H9 (cell line): ENCODE measurements around the gene PLD1. TPM values are rescaled to one million over a fixed set of nuclear protein-coding genes. Genes with fewer than 3 reads are reported as not detected.

Experiments used
- DNase-seq: peaks from one replicate; pipeline ENCODE4 v3.0.0-alpha.2; 2017
- H2AFZ ChIP-seq: one replicate; pipeline ENCODE4 v1.6.1; 2013; ENCODE audit warnings: mild to moderate bottlenecking, low read length, control low read depth, moderate library complexity
- H2AK5ac ChIP-seq: 2 replicates; pipeline ENCODE4 v1.6.1; 2013; ENCODE audit warnings: low read length, control low read depth, mixed read lengths; ENCODE audit not compliant: insufficient read length
- H2BK120ac ChIP-seq: one replicate; pipeline ENCODE4 v1.6.1; 2013; ENCODE audit warnings: low read depth, mild to moderate bottlenecking, low read length, control low read depth, inconsistent platforms; ENCODE audit not compliant: poor library complexity, severe bottlenecking
- H2BK12ac ChIP-seq: 2 replicates; pipeline ENCODE4 v1.6.1; 2013; ENCODE audit warnings: low read length, control low read depth, mixed read lengths, low read depth; ENCODE audit not compliant: insufficient read length
- H2BK15ac ChIP-seq: 2 replicates; pipeline ENCODE4 v1.6.1; 2013; ENCODE audit warnings: low read depth, low read length, control low read depth
- H2BK20ac ChIP-seq: one replicate; pipeline ENCODE4 v1.6.1; 2013; ENCODE audit warnings: low read depth, mild to moderate bottlenecking, low read length, control low read depth, inconsistent platforms; ENCODE audit not compliant: poor library complexity, severe bottlenecking
- H2BK5ac ChIP-seq: 2 replicates; pipeline ENCODE4 v1.6.1; 2013; ENCODE audit warnings: low read length, control low read depth, mixed read lengths; ENCODE audit not compliant: insufficient read length
- H3K14ac ChIP-seq: 2 replicates; pipeline ENCODE4 v1.6.1; 2013; ENCODE audit warnings: low read length, control low read depth; ENCODE audit not compliant: insufficient read depth
- H3K18ac ChIP-seq: 2 replicates; pipeline ENCODE4 v1.6.1; 2013; ENCODE audit warnings: low read depth, mild to moderate bottlenecking, mixed read lengths, low read length, control low read depth; ENCODE audit not compliant: insufficient read length
- H3K23ac ChIP-seq: 2 replicates; pipeline ENCODE4 v1.6.1; 2013; ENCODE audit warnings: low read length, control low read depth, mixed read lengths, low read depth; ENCODE audit not compliant: insufficient read length
- H3K23me2 ChIP-seq: 2 replicates; pipeline ENCODE4 v1.6.1; 2013; ENCODE audit warnings: low read depth, mild to moderate bottlenecking, mixed read lengths, low read length, control low read depth; ENCODE audit not compliant: insufficient read length, poor library complexity, severe bottlenecking
- H3K27ac ChIP-seq: 2 replicates; pipeline ENCODE4 v1.5.1; 2013; ENCODE audit warnings: low read length, control low read depth, mixed read lengths, low read depth; ENCODE audit not compliant: insufficient read length
- H3K27me3 ChIP-seq: 2 replicates; pipeline ENCODE4 v1.6.1; 2013; ENCODE audit warnings: low read length, control low read depth, inconsistent platforms; ENCODE audit not compliant: insufficient read depth
- H3K4ac ChIP-seq: 2 replicates; pipeline ENCODE4 v1.6.1; 2013; ENCODE audit warnings: low read depth, mild to moderate bottlenecking, control low read depth, inconsistent platforms, low read length, moderate library complexity
- H3K4me1 ChIP-seq: 2 replicates; pipeline ENCODE4 v1.6.1; 2013; ENCODE audit warnings: low read length, control low read depth, inconsistent platforms; ENCODE audit not compliant: insufficient read depth
- H3K4me2 ChIP-seq: 2 replicates; pipeline ENCODE4 v1.6.1; 2013; ENCODE audit warnings: low read length, control low read depth, mixed read lengths; ENCODE audit not compliant: insufficient read length, insufficient read depth
- H3K56ac ChIP-seq: 2 replicates; pipeline ENCODE4 v1.6.1; 2013; ENCODE audit warnings: low read depth, mild to moderate bottlenecking, mixed read lengths, low read length, control low read depth; ENCODE audit not compliant: insufficient read length
- H3K79me1 ChIP-seq: 2 replicates; pipeline ENCODE4 v1.6.1; 2013; ENCODE audit warnings: low read depth, mild to moderate bottlenecking, moderate library complexity, low read length, control low read depth, inconsistent platforms; ENCODE audit not compliant: insufficient read depth, poor library complexity, severe bottlenecking
- H3K79me2 ChIP-seq: 2 replicates; pipeline ENCODE4 v1.6.1; 2013; ENCODE audit warnings: low read length, control low read depth, inconsistent platforms; ENCODE audit not compliant: insufficient read depth
- H3K9ac ChIP-seq: 2 replicates; pipeline ENCODE4 v1.6.1; 2013; ENCODE audit warnings: low read length, control low read depth, mixed read lengths; ENCODE audit not compliant: insufficient read length; ENCODE audit errors: extremely low read depth
- H3K9me3 ChIP-seq: one replicate; pipeline ENCODE4 v1.6.1; 2013; ENCODE audit warnings: low read depth, low read length, inconsistent platforms; ENCODE audit not compliant: control insufficient read depth
- H3T11ph ChIP-seq: one replicate; pipeline ENCODE4 v1.6.1; 2013; ENCODE audit warnings: mild to moderate bottlenecking, low read length, control low read depth, inconsistent platforms
- H4K20me1 ChIP-seq: one replicate; pipeline ENCODE4 v1.6.1; 2013; ENCODE audit not compliant: control insufficient read depth, insufficient read length, insufficient read depth
- H4K5ac ChIP-seq: 2 replicates; pipeline ENCODE4 v1.6.1; 2013; ENCODE audit warnings: low read depth, mild to moderate bottlenecking, mixed read lengths, low read length, control low read depth; ENCODE audit not compliant: insufficient read length
- H4K8ac ChIP-seq: replicated peaks from 2 replicates; pipeline ENCODE4 v1.6.1; 2013; ENCODE audit warnings: low read length, control low read depth, mixed read lengths, low read depth; ENCODE audit not compliant: insufficient read length
- H4K91ac ChIP-seq: 2 replicates; pipeline ENCODE4 v1.6.1; 2013; ENCODE audit warnings: low read depth, mild to moderate bottlenecking, moderate library complexity, mixed read lengths, low read length, control low read depth; ENCODE audit not compliant: insufficient read length
- H3K27ac Mint-ChIP-seq, 3 experiments: 2 replicates in 2 of 3; 3 replicates in 1 of 3; pipeline ENCODE4 v1.8.0; 2020 to 2021; ENCODE audit warnings: mixed read lengths in 3 of 3, mild to moderate bottlenecking in 1 of 3, moderate library complexity in 1 of 3
- H3K27me3 Mint-ChIP-seq: 2 replicates; pipeline ENCODE4 v1.8.0; 2021; ENCODE audit warnings: low read depth, mild to moderate bottlenecking, moderate library complexity, mixed read lengths
- H3K36me3 Mint-ChIP-seq, 3 experiments: 2 replicates in 2 of 3; 3 replicates in 1 of 3; pipeline ENCODE4 v1.8.0; 2020 to 2021; ENCODE audit warnings: low read depth in 3 of 3, mixed read lengths in 3 of 3; ENCODE audit not compliant: insufficient read depth in 1 of 3
- H3K4me1 Mint-ChIP-seq, 2 experiments: 2 replicates each; pipeline ENCODE4 v1.8.0; 2020; ENCODE audit warnings: mixed read lengths in 2 of 2
- H3K4me3 Mint-ChIP-seq, 2 experiments: 2 replicates in 1 of 2; 3 replicates in 1 of 2; pipeline ENCODE4 v1.8.0; 2020 to 2021; ENCODE audit warnings: mild to moderate bottlenecking in 2 of 2, mixed read lengths in 2 of 2, moderate library complexity in 1 of 2
- H3K9me3 Mint-ChIP-seq, 2 experiments: 2 replicates in 1 of 2; 3 replicates in 1 of 2; pipeline ENCODE4 v1.8.0; 2020; ENCODE audit warnings: mild to moderate bottlenecking in 2 of 2, mixed read lengths in 2 of 2, moderate library complexity in 1 of 2
- WGBS: extraction: QIAGEN DNeasy Blood & Tissue Kit; methylation state at CpG from one replicate; pipeline ENCODE4 v1.1.7; 2013; ENCODE audit warnings: missing lambda C conversion rate, low lambda C conversion rate, mixed read lengths; ENCODE audit not compliant: insufficient read length; ENCODE audit errors: extremely low coverage; 5-methylcytosine and 5-hydroxymethylcytosine counted together
- total RNA-seq: library from RNA; stranded (reverse); gene quantifications from 2 replicates; pipeline ENCODE4 v1.2.1, GENCODE V29; 2021
- TF ChIP-seq, protein P1 (sequence below): fragments of 200-600 bp; sonication (generic); conservative IDR thresholded peaks from 3 replicates; pipeline ENCODE4 v1.8.0; 2021; ENCODE audit warnings: antibody characterized with exemption, mild to moderate bottlenecking

The PLD1 gene
- total RNA-seq, 1 experiment from 2014 or later = 1.8 TPM

DNA sequence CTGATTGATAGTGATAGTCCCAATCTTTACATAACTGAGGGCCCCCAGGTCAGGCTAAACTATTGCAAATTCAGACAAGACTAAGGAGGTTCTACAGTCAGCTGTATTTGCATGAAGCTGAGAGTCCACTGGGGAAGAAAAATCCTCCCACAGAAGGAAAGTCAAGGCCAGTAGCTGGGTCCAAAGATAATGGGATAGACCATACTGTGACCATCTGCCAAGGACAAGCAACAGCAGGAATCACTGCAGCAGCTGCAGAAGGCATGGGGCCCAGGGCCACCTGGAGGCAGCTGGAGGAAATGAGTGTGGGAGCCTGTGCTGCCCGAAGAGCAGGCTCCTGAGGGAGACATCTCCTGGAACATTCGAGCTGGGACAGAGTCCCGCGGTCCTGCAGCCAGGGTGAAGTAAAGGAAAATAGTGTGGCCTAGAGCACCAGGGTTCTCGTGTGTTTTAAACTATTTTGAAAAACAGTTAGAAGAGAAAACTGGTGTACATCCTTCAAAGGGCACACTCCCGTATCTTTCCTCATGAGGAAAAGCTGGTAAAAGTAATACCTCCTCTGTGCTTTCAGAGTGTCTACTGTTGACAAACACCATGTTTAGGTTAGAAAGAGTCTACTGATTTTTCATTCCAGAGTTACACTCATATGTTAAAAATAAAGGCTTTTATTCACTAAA lies 19.7 kb upstream of the PLD1 start:
- H3K18ac ChIP-seq = no peak overlapping the region
- no peaks in the 10 kb centered on the region for H3K79me1 ChIP-seq
- H2BK15ac ChIP-seq = no peak overlapping the region
- DNase-seq = peak; percentile 87
- H3K14ac ChIP-seq = no peak overlapping the region
- no peak overlapping the region for H2BK5ac ChIP-seq
- H3T11ph ChIP-seq = no peak overlapping the region
- no peak overlapping the region for H2BK20ac ChIP-seq
- H3K9me3 ChIP-seq = no peaks in the 10 kb centered on the region
- Mint-ChIP-seq H3K4me1 (peaks cover 17% of the 10 kb centered on the region in 2 experiments), H3K4me3 (no peak overlapping the region), H3K27me3 (peaks cover 2% of the 10 kb centered on the region; the same call in 1 of the 2 replicates), H3K9me3 (no peaks in the 10 kb centered on the region), H3K27ac (no peak overlapping the region), H3K36me3 (no peaks in the 10 kb centered on the region)
- TF ChIP-seq, protein P1, sequence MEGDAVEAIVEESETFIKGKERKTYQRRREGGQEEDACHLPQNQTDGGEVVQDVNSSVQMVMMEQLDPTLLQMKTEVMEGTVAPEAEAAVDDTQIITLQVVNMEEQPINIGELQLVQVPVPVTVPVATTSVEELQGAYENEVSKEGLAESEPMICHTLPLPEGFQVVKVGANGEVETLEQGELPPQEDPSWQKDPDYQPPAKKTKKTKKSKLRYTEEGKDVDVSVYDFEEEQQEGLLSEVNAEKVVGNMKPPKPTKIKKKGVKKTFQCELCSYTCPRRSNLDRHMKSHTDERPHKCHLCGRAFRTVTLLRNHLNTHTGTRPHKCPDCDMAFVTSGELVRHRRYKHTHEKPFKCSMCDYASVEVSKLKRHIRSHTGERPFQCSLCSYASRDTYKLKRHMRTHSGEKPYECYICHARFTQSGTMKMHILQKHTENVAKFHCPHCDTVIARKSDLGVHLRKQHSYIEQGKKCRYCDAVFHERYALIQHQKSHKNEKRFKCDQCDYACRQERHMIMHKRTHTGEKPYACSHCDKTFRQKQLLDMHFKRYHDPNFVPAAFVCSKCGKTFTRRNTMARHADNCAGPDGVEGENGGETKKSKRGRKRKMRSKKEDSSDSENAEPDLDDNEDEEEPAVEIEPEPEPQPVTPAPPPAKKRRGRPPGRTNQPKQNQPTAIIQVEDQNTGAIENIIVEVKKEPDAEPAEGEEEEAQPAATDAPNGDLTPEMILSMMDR = peak; percentile 77
- no peak overlapping the region for H2BK120ac ChIP-seq
- no peak overlapping the region for H2AK5ac ChIP-seq
- no peak overlapping the region for H4K5ac ChIP-seq
- H3K27me3 ChIP-seq = no peaks in the 10 kb centered on the region
- H3K23ac ChIP-seq = no peak overlapping the region
- H3K27ac ChIP-seq = no peak overlapping the region
- no peak overlapping the region for H2BK12ac ChIP-seq
- no peaks in the 10 kb centered on the region for H4K20me1 ChIP-seq
- WGBS = no CpG with 5 or more reads among the region's 6 CpGs
- H4K8ac ChIP-seq = no peak overlapping the region
- H3K4me1 ChIP-seq = peaks cover 8% of the 10 kb centered on the region; the same call in 1 of the 2 replicates
- H3K9ac ChIP-seq = no peak overlapping the region
- H4K91ac ChIP-seq = no peak overlapping the region
- H3K23me2 ChIP-seq = no peaks in the 10 kb centered on the region
- no peak overlapping the region for H2AFZ ChIP-seq
- no peak overlapping the region for H3K4me2 ChIP-seq
- H3K79me2 ChIP-seq = no peaks in the 10 kb centered on the region
- no peak overlapping the region for H3K4ac ChIP-seq
- no peak overlapping the region for H3K56ac ChIP-seq
